WI38 (cell line): ENCODE measurements around the gene SLC25A10.

ENCODE experiments used
- H3K4me3 ChIP-seq: 2 replicates; pipeline ENCODE4 v1.5.1; 2011; ENCODE audit warnings: low read depth, mild to moderate bottlenecking, control low read depth, low read length
- CTCF ChIP-seq: IDR thresholded peaks from 2 replicates; pipeline ENCODE4 v1.5.1; 2012; ENCODE audit warnings: low read depth, mild to moderate bottlenecking, control low read depth, low read length

Gene SLC25A10

GRCh38 chr17:81707725-81708646 lies 4.1 kb upstream of the SLC25A10 start:
- no peak for TF ChIP-seq CTCF
- no peak overlapping the region for H3K4me3 ChIP-seq

- TF ChIP-seq CTCF: no peak
- no peak overlapping the region for H3K4me3 ChIP-seq
Observed at GRCh38 chr17:81708739-81709185, 3.3 kb upstream of the SLC25A10 start.

GRCh38 chr17:81710514-81711308 lies 1.4 kb upstream of the SLC25A10 start:
- H3K4me3 ChIP-seq: no peak overlapping the region

GRCh38 chr17:81712468-81713003 lies 452 bp downstream of the SLC25A10 start:
- H3K4me3 ChIP-seq: peak overlapping the region; percentile 67
- no peak for TF ChIP-seq CTCF

More at GRCh38 chr17:81710514-81711308, 1.4 kb upstream of the SLC25A10 start:
- no peak for TF ChIP-seq CTCF

GRCh38 chr17:81713004-81713555 lies 996 bp downstream of the SLC25A10 start:
- H3K4me3 ChIP-seq: peak overlapping the region; percentile 67
- TF ChIP-seq CTCF: no peak

- H3K4me3 ChIP-seq: peak overlapping the region; percentile 67; the same call in 1 of the 2 replicates
- no peak for TF ChIP-seq CTCF
Observed at GRCh38 chr17:81713556-81714411, 1.7 kb downstream of the SLC25A10 start.
